A549 (cell line): ENCODE results near the gene NREP. TPM values are rescaled to one million over a fixed set of nuclear protein-coding genes. Genes with fewer than 3 reads are reported as not detected.

Experiments
- ATAC-seq, 2 experiments: fragments of 200-7000 bp in 1 of 2; fragments of >200 bp in 1 of 2; cut with Nextera tagmentation in 1 of 2; cut with Tn5 transposase in 1 of 2; 3 replicates each; pipeline versions ENCODE4 v1.8.0 to v1.9.1; 2018 to 2020; ENCODE audit warnings: mild to moderate bottlenecking in 1 of 2, moderate library complexity in 1 of 2
- CTCF ChIA-PET: fragments of 300-600 bp; sonication (Branson Sonifier 250); formaldehyde crosslinking; extraction: SDS; loops from one replicate; lab custom pipeline; 2021; ENCODE audit warnings: antibody characterized with exemption, inconsistent platforms; lab: Yijun Ruan, JAX
- POLR2A ChIA-PET: fragments of 350-600 bp; formaldehyde crosslinking; extraction: SDS; loops from one replicate; lab custom pipeline; 2021; ENCODE audit warnings: antibody characterized with exemption, inconsistent platforms; lab: Yijun Ruan, JAX
- DNase-seq, 2 experiments: peaks; one replicate each; pipeline versions ENCODE4 v3.0.0 to v3.0.0-alpha.2; 2011 to 2016; ENCODE audit warnings: low read depth in 1 of 2, low spot score in 1 of 2
- FAIRE-seq: peaks from 2 replicates; lab custom pipeline; 2011; peaks lifted over from hg19 to GRCh38; lab: Jason Lieb, UNC
- H3K27ac ChIP-seq, 2 experiments: fragments of >200 bp; sonication (Bioruptor Twin); formaldehyde crosslinking; 3 replicates each; pipeline ENCODE4 v1.5.1; 2016 to 2017
- H3K4me1 ChIP-seq: fragments of >200 bp; sonication (Bioruptor Twin); formaldehyde crosslinking; 3 replicates; pipeline ENCODE4 v1.6.1; 2016
- H3K4me2 ChIP-seq: fragments of >200 bp; sonication (Bioruptor Twin); formaldehyde crosslinking; 3 replicates; pipeline ENCODE4 v1.6.1; 2016
- H3K4me3 ChIP-seq: fragments of >200 bp; sonication (Bioruptor Twin); formaldehyde crosslinking; 3 replicates; pipeline ENCODE4 v1.5.1; 2016
- H3K9me3 ChIP-seq: fragments of >200 bp; sonication (Bioruptor Twin); formaldehyde crosslinking; 3 replicates; pipeline ENCODE4 v1.6.1; 2016
- ATOH8 ChIP-seq: fragments of 250-450 bp; sonication (Bioruptor Pico); IDR thresholded peaks from 2 replicates; pipeline ENCODE4 v1.5.0; 2020; ENCODE audit warnings: low read depth, mild to moderate bottlenecking, moderate library complexity
- CBX8 ChIP-seq: fragments of 200-600 bp; sonication (generic); IDR thresholded peaks from 2 replicates; pipeline ENCODE4 v1.6.1; 2016
- CEBPB ChIP-seq, 2 experiments: fragments of >200 bp in 1 of 2; sonication (Bioruptor Twin) in 1 of 2; formaldehyde crosslinking in 1 of 2; IDR thresholded peaks; 2 replicates each; pipeline ENCODE4 v1.6.1; 2012 to 2016
- CHD2 ChIP-seq: fragments of 150-350 bp; IDR thresholded peaks from 2 replicates; pipeline ENCODE4 v1.6.1; 2014; ENCODE audit warnings: low read length; ENCODE audit not compliant: partially characterized antibody
- EHMT2 ChIP-seq: fragments of 200-600 bp; sonication (generic); IDR thresholded peaks from 2 replicates; pipeline ENCODE4 v1.6.1; 2016; ENCODE audit warnings: antibody characterized with exemption, low read depth, mild to moderate bottlenecking, moderate library complexity
- ESRRA ChIP-seq: fragments of 150-350 bp; IDR thresholded peaks from 2 replicates; pipeline ENCODE4 v1.6.1; 2014; ENCODE audit warnings: mild to moderate bottlenecking, low read length, borderline replicate concordance
- FOSL2 ChIP-seq, 2 experiments: fragments of 450-650 bp in 1 of 2; fragments of >200 bp in 1 of 2; sonication (Bioruptor Twin) in 1 of 2; formaldehyde crosslinking; IDR thresholded peaks; 2 replicates each; pipeline versions ENCODE4 v1.5.0 to v1.6.1; 2016 to 2020; ENCODE audit warnings: mild to moderate bottlenecking in 1 of 2, moderate library complexity in 1 of 2
- HEYL ChIP-seq: fragments of 250-450 bp; sonication (Bioruptor Pico); IDR thresholded peaks from 2 replicates; pipeline ENCODE4 v1.8.0; 2021; ENCODE audit warnings: mild to moderate bottlenecking, moderate library complexity
- HOXA7 ChIP-seq: fragments of 250-450 bp; sonication (Bioruptor Pico); IDR thresholded peaks from 2 replicates; pipeline ENCODE4 v1.5.0; 2020; ENCODE audit warnings: mild to moderate bottlenecking, moderate library complexity
- HOXB13 ChIP-seq: fragments of 250-450 bp; sonication (Bioruptor Pico); IDR thresholded peaks from 2 replicates; pipeline ENCODE4 v1.5.0; 2020; ENCODE audit warnings: low read depth, mild to moderate bottlenecking, moderate library complexity
- JUN ChIP-seq, 2 experiments: fragments of >200 bp; sonication (Bioruptor Twin); formaldehyde crosslinking; IDR thresholded peaks; 2 replicates in 1 of 2; 3 replicates in 1 of 2; pipeline ENCODE4 v1.6.1; 2016 to 2017
- JUNB ChIP-seq: fragments of >200 bp; sonication (Bioruptor Twin); formaldehyde crosslinking; IDR thresholded peaks from 2 replicates; pipeline ENCODE4 v1.6.1; 2016
- KDM1A ChIP-seq: fragments of 200-600 bp; sonication (generic); IDR thresholded peaks from 2 replicates; pipeline ENCODE4 v1.6.1; 2016; ENCODE audit warnings: low read depth, mild to moderate bottlenecking
- KDM5A ChIP-seq: fragments of 200-600 bp; sonication (generic); IDR thresholded peaks from 2 replicates; pipeline ENCODE4 v1.6.1; 2016; ENCODE audit warnings: antibody characterized with exemption, mild to moderate bottlenecking
- MYC ChIP-seq: IDR thresholded peaks from 2 replicates; pipeline ENCODE4 v1.6.1; 2012; ENCODE audit warnings: mild to moderate bottlenecking, inconsistent platforms, low read length, improper control_type of control experiment, borderline replicate concordance
- PBX3 ChIP-seq: IDR thresholded peaks from 2 replicates; pipeline ENCODE4 v1.6.1; 2012
- PHF8 ChIP-seq: fragments of 200-600 bp; sonication (generic); IDR thresholded peaks from 2 replicates; pipeline ENCODE4 v1.6.1; 2016; ENCODE audit warnings: low read depth, mild to moderate bottlenecking, antibody characterized with exemption, moderate library complexity, borderline replicate concordance
- RARB ChIP-seq: fragments of 250-450 bp; sonication (Bioruptor Pico); IDR thresholded peaks from 2 replicates; pipeline ENCODE4 v1.8.0; 2021; ENCODE audit warnings: mild to moderate bottlenecking, moderate library complexity
- RCOR1 ChIP-seq: fragments of 150-350 bp; IDR thresholded peaks from 2 replicates; pipeline ENCODE4 v1.6.1; 2014; ENCODE audit warnings: antibody characterized with exemption, low read length, low read depth
- REST ChIP-seq: fragments of 200-600 bp; sonication (generic); IDR thresholded peaks from 2 replicates; pipeline ENCODE4 v1.6.1; 2016; ENCODE audit warnings: antibody characterized with exemption, mild to moderate bottlenecking, moderate library complexity
- TP53 ChIP-seq: fragments of 250-450 bp; sonication (Bioruptor Pico); IDR thresholded peaks from 2 replicates; pipeline ENCODE4 v1.5.0; 2021; ENCODE audit warnings: mild to moderate bottlenecking, moderate library complexity
- USF2 ChIP-seq: fragments of 450-650 bp; IDR thresholded peaks from 2 replicates; pipeline ENCODE4 v1.6.1; 2014; ENCODE audit warnings: antibody characterized with exemption
- ZC3H11A ChIP-seq: fragments of 450-650 bp; IDR thresholded peaks from 2 replicates; pipeline ENCODE4 v1.6.1; 2014; ENCODE audit warnings: antibody characterized with exemption, mild to moderate bottlenecking
- WGBS: methylation state at CpG from one replicate; pipeline ENCODE4 v1.1.6; 2017; ENCODE audit errors: missing lambda C conversion rate; 5-methylcytosine and 5-hydroxymethylcytosine counted together
- polyA plus RNA-seq, 4 experiments: library from polyadenylated mRNA; depleted of rRNA in 3 of 4; stranded (reverse); fragments of >200 nt; fragmentation: RNase III in 1 of 4; extraction: RNeasy Plus Mini Kit Qiagen cat#74134 plus additional on column Dnase treatment in 1 of 4; gene quantifications; 2 replicates in 3 of 4; 3 replicates in 1 of 4; pipeline ENCODE4 v1.2.3, GENCODE V29; 2011 to 2017

NREP gene
- polyA plus RNA-seq, 2 of the 4 experiments (the other 2 are of a cell fraction), result 8.7 to 28.1 TPM

GRCh38 chr5:111726986-111727385 lies 30.0 kb downstream of the NREP start:
- no peak for FAIRE-seq
- H3K4me1 ChIP-seq, result no peaks in the 10 kb centered on the region
- H3K27ac ChIP-seq, result no peak overlapping the region
- ATAC-seq, result no peak
- no peak for TF ChIP-seq PBX3
- no peak for TF ChIP-seq JUNB
- no peak for TF ChIP-seq HOXA7 (CRISPR knock-in tag)
- TF ChIP-seq ZC3H11A, result no peak
- no peak for TF ChIP-seq FOSL2 (IDR thresholded peaks at IDR 0.05)
- TF ChIP-seq FOSL2 (CRISPR knock-in tag; IDR thresholded peaks at IDR 0.05), result no peak
- no peak for TF ChIP-seq HOXB13 (CRISPR knock-in tag)
- no peak for TF ChIP-seq ESRRA
- TF ChIP-seq HEYL (CRISPR knock-in tag), result no peak
- TF ChIP-seq KDM5A, result no peak
- no peak for TF ChIP-seq USF2
- no peak for TF ChIP-seq PHF8
- TF ChIP-seq RARB (CRISPR knock-in tag), result no peak
- no peak for TF ChIP-seq CBX8
- DNase-seq, result no peak
- no peaks in the 10 kb centered on the region for H3K9me3 ChIP-seq
- ChIA-PET CTCF (interaction anchor here (2.2 kb wide), 1 partner anchor 10 kb away, joined by 4 read pairs; no protein-coding TSS in a partner anchor), POLR2A (interaction anchor here (1.3 kb wide), 1 partner anchor 30 kb away, joined by 3 read pairs; the partner anchor contains the start of gene NREP)
- no peak overlapping the region for H3K4me2 ChIP-seq
- WGBS, result 5% methylated on average over 2 of the region's 2 CpGs
- H3K4me3 ChIP-seq, result no peak overlapping the region

GRCh38 chr5:111722140-111722539 lies 34.9 kb downstream of the NREP start:
- no peak for ATAC-seq
- POLR2A ChIA-PET, result no interaction called here
- H3K4me1 ChIP-seq, result no peaks in the 10 kb centered on the region
- H3K27ac ChIP-seq, result no peak overlapping the region
- H3K4me2 ChIP-seq, result no peak overlapping the region
- no peaks in the 10 kb centered on the region for H3K9me3 ChIP-seq
- TF ChIP-seq JUN (IDR thresholded peaks at IDR 0.05), result no peak
- no peak for TF ChIP-seq CEBPB (IDR thresholded peaks at IDR 0.05)
- TF ChIP-seq EHMT2, result no peak
- TF ChIP-seq, all 56 proteins: peak for 0
- CTCF ChIA-PET, result no interaction called here
- FAIRE-seq, result no peak
- no peak overlapping the region for H3K4me3 ChIP-seq
- DNase-seq, result no peak
- WGBS, result 62% methylated on average over 2 of the region's 2 CpGs

- ChIA-PET CTCF (no interaction called here), POLR2A (no interaction called here)
- DNase-seq (no peak), FAIRE-seq (no peak), ATAC-seq (no peak)
- Histone ChIP-seq H3K4me1 (no peaks in the 10 kb centered on the region), H3K4me2 (no peak overlapping the region), H3K9me3 (no peaks in the 10 kb centered on the region; the same call in 2 of the 3 replicates), H3K27ac (no peak overlapping the region), H3K4me3 (no peak overlapping the region)
- 85% methylated on average over 2 of the region's 2 CpGs for whole genome bisulfite sequencing
- TF ChIP-seq KDM5A (no peak), KDM1A (no peak), ATOH8 (CRISPR knock-in tag) (no peak), JUNB (no peak), MYC (no peak), TP53 (CRISPR knock-in tag) (no peak), RARB (CRISPR knock-in tag) (no peak), CHD2 (no peak), CBX8 (no peak), REST (no peak), RCOR1 (no peak), EHMT2 (no peak)
Measured at GRCh38 chr5:111720333-111720890, 36.6 kb downstream of the NREP start.
